Pulmonary artery endothelial cell (primary cell): Measurements from ENCODE around the gene PKP1. TPM values are rescaled to one million over a fixed set of nuclear protein-coding genes. Genes with fewer than 3 reads are reported as not detected.
A peak's percentile ranks its signal among the peaks of the same experiment; 100 is the strongest.

Source experiments
- DNase-seq: peaks from one replicate; pipeline ENCODE4 v3.0.0-alpha.2; 2011; ENCODE audit warnings: low read depth, low spot score
- total RNA-seq: library from RNA; depleted of rRNA; stranded (reverse); fragments of >200 nt; gene quantifications from 2 replicates; pipeline ENCODE4 v1.2.3, GENCODE V29; 2014

Gene PKP1
- total RNA-seq, 1 donor from 2014 or later: under 0.01 TPM

DNA sequence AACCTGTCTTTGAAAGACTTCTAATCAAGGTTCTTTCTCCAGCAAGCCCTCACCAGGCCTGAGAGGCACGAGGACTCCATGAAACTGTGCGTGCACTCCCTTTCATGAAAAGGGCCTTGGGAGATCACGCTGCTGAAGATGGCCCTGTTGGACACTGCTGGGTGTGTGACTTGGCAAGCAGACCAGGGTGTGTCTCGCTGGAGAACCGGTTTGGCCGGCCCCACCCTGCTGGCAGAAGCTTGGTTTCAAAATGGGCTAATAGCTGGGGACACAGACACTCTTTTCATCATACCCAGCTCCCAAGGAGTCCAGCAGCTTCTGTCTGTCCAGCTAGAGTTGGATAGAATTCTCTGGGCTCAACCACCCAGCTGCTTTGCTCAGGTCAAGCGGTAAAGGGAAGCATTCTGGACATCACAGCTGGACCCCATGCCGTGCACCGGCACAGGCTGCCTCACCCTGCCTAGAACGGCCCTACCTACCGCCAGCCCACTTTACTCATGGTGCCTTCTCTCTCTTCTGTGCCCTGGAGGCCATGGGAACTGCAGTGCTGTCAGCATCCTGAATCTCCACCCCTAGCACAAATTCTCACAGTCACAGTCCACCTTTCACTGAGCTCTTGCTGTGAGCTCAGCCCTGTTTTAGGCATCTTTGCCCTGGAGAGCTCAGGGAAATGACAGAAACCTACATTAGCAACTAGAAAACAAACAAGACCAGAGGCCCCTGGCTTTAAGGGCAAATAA, 24.6 kb downstream of the PKP1 start:
- DNase-seq: no peak

DNA sequence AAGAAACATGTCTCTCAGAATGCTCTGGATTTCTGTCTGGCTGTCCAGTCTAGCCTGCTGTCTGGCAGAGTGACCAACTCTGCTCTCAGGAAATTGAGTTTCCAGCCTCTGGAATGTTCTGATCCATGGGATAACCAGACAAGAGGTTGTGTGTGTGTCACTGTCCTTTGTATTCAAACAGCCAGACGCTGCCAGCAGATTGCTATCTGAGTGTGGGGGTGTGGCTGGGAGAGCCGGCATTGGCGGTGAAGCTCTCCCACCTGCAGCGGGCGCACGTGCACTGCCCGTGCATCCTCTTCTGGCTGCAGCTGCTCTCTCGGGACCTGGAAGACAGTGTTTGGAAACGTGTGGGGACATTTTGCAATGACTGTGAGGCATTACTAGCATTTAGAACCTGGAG, 26.1 kb downstream of the PKP1 start:
- DNase-seq: peak; percentile 19

DNA sequence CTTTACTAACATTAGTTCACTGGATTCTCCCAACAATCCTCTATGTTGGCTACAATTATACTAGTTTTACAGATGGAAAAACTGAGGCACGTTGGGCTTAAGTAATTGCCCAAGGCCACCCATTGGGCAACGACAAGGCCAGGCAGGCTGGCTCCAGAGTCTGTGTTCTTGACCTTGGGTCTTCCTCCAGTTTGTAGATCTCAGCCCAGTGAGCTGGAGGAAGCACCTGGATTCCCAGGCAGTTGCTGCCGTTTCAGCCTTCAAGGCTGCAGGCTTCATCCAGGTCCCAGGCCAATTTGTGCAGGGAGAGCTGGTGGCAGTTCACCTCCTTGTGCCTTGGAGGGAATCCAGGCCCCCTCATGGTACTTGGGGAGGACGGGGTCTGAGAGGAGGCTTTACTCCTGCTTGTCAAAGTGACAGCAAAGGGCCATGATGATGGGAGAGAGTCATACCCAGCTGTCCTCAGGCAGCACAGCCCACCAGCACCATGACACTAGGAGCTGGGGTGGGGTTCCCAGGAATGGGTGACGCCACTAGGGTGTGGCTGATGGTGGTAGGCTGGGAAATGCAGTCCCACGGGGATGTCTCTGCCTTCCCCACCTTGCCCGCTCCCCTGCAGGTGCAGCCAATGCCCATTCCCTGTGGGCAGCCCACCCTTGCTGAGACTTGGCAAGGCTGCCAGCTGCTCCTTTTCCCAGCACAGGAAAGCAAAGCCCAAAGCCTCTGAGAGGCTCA, 27.1 kb downstream of the PKP1 start:
- no peak for DNase-seq

DNA sequence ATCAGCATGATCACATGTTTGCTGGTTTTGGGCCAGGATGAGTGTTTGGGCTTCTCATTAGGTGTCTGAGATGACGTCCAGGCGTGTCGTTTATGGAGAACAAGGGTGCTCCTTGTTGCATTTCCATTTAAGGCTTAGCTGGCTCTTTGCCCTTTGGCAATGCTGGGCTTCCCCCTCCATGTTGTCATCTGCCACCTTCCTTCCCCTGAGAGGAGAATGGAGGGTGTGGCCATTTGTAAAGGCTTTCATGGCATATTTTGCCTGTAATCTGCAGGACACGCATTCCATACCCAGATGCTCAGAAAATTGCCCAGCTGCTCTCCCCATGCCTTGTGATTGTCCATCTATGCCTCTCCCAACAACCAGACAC, 27.7 kb downstream of the PKP1 start:
- DNase-seq: no peak

DNA sequence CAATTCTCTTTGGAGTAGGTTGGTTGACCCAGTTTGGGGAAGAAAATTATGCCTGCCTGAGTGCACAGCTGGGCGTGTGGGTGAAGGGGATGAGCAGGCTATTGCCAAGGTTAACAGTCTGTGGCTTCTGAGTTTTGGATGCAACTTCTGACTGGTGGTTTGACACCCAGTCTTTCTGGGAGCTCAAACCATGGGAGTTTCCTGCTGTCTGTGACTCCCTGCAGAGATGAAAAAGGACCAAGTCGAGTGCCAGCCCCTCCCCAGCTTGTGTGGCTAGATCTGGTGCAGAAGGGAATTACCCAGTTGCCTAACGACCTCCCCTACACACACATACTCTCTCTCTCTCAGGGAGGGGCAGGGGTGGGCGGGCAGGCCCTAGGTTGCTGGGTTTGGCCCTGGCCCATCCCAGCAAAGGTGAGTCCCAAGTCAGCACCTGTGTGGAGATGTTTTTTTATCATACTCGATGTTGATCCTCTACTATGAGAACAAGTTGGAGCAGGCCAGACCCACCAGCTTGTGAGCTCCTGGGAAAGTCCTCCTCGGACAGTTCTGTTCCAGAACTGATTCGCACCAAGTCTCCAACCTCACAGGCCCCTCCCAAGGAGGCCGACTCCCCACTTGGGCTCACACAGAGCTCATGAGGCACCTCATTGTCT, 28.2 kb downstream of the PKP1 start:
- no peak for DNase-seq

DNA sequence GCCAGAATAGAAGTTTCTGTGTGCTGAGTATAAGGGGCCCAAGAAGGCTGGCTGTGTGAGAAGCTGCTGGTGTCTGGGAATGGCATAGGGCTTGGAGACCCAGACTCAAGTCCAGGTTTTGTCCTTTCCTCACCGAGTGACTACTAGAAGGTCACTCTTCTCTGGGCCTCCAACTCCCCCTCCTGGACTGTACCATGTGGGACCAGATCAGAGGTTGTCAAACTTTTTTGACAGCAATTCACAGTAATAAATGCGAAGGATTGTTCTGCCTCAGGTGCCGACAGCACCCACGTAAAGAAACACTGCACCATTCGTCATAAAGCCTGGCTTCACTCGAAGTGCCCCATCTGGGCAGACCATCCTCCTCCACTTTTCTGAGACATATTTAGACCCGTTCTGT, 29.0 kb downstream of the PKP1 start:
- DNase-seq: no peak

DNA sequence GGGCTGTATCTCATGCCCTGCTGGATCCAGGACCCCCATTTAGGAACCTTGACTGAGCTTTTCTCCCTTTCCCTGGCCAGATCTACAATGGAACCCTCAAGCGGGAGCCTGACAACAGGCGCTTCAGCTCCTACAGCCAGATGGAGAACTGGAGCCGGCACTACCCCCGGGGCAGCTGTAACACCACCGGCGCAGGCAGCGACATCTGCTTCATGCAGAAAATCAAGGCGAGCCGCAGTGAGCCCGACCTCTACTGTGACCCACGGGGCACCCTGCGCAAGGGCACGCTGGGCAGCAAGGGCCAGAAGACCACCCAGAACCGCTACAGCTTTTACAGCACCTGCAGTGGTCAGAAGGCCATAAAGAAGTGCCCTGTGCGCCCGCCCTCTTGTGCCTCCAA, 29.8 kb downstream of the PKP1 start:
- DNase-seq: no peak

DNA sequence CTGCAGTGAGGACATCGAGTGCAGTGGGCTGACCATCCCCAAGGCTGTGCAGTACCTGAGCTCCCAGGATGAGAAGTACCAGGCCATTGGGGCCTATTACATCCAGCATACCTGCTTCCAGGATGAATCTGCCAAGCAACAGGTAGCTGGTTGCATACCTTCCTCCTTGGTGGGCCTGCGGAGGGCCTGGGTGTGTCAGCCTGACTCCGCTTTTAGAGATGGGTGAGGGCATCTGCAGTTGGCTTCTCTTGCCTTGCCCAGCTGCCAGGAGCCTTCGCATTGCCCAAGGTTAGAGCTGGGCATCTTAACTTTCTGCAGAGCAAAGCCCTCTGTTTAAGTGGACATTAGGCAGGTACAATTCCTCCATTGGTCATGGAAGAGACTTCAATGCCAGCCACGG, 33.2 kb downstream of the PKP1 start:
- no peak for DNase-seq

DNA sequence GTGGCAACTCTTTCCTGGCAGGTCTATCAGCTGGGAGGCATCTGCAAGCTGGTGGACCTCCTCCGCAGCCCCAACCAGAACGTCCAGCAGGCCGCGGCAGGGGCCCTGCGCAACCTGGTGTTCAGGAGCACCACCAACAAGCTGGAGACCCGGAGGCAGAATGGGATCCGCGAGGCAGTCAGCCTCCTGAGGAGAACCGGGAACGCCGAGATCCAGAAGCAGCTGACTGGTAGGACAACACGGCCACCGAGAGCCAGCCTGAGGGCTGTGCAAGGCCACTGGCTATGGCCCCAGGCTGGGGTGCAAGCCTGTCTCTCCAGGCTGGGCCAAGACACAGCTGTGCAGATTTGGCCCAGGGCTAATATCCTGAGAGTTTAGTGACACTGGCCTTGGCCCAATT, 34.2 kb downstream of the PKP1 start:
- no peak for DNase-seq

DNA sequence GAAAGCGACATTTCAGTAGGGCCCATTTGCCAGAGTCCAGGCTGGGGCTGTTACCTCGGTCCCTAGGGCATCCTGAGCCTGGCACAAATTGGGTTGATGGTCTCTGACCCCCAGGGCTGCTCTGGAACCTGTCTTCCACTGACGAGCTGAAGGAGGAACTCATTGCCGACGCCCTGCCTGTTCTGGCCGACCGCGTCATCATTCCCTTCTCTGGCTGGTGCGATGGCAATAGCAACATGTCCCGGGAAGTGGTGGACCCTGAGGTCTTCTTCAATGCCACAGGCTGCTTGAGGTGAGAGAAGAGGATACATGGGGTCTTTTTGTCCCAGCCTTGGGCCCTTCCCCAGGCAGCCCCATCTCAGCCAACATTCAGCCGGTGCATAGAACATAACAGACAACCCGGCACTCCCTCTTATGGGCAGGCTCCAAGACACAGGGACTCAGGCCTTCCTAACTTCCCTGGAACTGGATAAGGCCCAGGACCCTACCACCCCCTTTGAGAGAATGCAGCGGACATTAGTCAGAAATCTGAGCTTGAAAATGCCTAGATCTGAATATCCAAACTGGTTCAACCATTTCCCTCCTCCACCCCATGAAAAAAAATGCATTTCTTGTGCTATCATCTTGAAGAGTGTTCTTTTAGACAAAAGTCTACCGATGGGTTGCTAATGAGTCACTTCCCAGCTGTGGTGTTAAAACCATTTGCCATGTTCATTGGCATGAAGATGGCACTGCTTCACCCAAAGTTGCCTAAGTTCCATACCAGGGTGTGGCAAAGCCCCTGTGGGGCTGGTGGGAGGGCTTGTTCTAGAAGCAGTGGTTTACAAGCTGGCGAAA, 35.4 kb downstream of the PKP1 start:
- no peak for DNase-seq

DNA sequence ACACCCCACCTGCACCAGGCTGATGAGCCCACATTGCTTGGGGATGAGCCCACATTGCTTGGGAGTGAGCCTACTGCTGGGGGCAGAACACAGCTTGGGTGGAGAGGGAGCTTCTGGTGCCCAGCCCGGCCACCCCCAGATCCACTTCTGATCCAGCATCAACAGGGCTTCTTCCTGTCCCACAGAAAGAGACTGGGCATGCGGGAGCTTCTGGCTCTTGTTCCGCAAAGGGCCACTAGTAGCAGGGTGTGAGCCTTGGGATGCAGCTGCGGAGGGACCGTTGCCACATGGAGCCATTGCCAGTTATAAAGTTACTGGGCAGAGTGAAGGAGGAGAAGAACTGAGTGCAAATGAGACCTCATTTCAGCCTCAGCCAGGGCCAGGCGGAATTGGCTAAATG, 36.3 kb downstream of the PKP1 start:
- no peak for DNase-seq

DNA sequence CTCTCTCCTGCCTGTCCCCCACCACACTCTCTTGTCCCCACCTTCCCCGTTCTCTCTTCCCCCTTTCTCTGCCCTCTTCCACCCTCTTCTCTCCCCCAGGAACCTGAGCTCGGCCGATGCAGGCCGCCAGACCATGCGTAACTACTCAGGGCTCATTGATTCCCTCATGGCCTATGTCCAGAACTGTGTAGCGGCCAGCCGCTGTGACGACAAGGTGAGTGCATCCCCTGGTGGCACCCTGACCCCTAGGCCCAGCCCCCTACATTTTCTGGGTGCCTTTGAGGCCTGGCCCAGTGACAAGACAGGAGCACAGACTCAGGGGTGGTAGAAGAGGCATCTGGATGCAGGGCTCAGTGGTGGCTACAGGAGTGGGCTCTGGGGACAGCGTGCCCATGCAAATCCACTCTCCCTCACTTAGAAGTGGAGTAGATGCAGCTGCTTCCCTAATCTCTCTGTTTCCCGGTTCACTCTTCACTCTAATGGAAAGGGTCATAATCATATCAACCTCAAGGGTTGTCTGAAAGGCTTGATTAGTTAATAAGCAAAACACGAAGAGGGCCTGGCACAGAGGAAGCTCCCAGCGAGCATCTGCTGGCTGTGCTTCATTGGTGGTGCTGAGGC, 37.0 kb downstream of the PKP1 start:
- DNase-seq: no peak

DNA sequence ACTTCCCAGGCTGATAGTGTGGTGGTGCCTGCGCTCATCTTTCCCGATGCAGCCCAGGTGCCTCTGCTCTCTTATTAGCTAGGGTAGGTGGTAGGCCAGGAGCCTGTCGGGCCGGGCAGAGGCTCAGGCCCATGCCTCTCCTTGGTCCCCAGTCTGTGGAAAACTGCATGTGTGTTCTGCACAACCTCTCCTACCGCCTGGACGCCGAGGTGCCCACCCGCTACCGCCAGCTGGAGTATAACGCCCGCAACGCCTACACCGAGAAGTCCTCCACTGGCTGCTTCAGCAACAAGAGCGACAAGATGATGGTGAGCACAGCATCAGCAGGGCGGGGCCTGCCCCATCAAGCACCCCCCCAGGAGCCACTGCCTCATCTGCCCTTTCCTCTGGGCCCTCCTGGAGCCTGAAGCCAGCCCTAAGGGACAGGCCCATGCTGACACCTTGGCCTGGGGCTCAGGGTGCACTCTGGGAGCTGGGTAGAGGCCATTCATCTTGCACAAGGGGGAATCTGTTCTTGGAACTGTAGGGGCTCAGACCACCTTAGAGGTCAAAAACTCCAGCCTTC, 38.6 kb downstream of the PKP1 start:
- no peak for DNase-seq

DNA sequence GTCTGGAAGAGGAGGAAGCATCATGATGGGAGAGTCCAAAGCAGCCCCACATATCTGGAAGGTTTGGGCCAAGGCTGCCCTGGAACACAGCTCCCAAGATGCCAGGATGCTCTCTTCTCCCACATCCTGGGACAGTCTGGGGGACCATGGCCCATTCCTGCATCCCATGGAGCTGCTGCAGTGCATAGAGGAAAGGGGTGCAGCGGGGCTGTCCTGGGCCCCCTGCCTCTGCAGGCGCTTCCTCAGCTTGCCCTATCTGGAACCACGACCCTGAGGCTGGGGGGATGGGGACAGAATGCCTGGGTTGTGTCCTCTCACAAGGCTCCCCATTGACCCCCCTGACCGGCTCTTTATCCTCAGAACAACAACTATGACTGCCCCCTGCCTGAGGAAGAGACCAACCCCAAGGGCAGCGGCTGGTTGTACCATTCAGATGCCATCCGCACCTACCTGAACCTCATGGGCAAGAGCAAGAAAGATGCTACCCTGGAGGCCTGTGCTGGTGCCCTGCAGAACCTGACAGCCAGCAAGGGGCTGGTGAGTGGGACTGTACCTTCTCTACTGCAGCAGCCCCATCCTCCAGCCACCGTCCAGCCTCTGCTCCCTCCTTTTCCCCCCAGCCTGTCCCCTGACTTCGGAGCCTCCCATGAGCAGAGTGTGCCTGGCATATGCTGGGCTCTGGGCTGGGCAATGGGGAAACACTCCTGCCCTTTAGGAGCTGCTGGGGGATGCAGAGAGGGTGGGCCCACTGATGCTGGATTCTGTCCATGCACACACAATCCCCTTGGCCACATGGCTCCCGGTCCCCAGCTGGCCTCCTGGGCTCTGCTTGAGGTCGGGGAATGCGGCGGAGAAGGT, 39.6 kb downstream of the PKP1 start:
- no peak for DNase-seq

DNA sequence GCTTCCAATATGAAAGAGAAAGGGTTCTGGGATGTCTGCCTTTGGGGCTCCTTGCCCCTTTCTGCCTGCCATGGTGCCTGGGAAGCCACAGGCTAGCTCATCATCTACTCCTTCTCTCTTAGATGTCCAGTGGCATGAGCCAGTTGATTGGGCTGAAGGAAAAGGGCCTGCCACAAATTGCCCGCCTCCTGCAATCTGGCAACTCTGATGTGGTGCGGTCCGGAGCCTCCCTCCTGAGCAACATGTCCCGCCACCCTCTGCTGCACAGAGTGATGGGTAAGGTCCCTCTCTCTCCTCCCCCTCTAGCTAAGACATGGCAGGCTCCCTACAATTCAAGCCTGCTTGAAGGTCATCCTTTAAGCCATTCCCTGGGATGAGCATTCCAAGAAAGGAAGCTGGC, 41.0 kb downstream of the PKP1 start:
- no peak for DNase-seq

DNA sequence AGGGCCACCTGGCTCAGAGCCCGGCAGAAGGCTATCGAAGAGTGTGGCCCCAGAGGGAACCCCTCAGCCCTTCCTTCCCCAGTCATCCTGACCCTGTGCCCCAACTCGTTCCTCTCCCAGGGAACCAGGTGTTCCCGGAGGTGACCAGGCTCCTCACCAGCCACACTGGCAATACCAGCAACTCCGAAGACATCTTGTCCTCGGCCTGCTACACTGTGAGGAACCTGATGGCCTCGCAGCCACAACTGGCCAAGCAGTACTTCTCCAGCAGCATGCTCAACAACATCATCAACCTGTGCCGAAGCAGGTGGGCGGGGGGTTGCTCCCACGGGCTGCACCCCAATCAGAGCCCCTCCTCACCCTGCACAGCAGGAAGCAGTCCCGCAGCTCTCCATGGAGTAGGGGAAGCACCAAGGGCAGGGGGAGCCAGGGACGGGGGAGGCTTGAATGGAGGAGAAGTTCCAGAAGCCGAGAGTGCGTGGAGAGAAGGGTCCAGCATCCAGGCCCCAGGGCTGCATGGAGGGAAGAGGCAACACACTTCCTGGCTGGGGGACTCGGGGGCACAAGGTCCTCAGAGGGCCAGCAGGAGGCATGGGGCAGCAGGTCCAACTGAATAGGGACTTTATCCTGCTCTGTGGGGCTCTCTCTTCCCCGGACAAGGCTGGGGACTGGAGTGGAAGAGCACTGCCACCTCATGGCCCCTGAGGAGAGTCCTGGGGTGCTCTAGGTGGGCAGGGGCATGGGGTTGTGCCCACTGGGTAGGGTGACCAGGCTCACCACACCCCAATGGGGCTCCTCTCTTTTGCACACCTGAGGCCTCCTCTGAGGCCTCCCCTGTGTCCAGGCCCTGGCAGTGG, 41.7 kb downstream of the PKP1 start:
- DNase-seq: no peak

DNA sequence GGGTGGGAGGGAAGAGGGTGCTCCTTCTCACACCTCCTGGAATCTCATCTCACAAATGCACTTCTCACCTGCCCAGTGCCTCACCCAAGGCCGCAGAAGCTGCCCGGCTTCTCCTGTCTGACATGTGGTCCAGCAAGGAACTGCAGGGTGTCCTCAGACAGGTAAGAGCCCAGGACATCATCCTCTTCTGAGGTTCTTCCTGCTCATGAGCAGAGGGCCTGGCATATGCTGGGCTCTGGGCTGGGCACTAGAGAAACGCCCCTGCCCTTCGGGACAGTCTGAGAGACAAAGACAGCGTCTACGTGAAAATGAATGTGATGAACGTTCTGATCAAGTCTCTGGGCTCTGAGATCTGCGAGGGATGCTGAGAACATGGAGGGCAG, 42.4 kb downstream of the PKP1 start:
- no peak for DNase-seq

DNA sequence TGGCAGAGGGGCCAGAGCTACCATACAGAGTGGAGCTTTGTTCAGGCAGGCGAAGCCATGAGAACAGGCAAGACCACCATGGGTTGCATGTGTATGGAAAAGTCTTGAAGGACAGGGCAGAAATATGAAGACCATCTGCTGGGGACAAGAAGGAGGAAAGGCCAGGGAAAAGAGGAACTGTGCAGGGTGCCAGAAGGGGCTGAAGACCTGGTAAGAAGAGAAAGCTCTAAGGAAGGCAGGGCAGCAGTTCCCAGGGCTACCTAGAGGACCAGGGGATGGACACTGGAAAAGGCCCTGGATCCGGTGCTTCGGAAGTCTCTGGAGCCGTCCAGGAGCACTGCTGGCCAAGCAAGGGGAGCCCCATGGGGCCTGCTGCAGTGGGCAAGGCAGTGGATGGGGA, 43.4 kb downstream of the PKP1 start:
- no peak for DNase-seq

DNA sequence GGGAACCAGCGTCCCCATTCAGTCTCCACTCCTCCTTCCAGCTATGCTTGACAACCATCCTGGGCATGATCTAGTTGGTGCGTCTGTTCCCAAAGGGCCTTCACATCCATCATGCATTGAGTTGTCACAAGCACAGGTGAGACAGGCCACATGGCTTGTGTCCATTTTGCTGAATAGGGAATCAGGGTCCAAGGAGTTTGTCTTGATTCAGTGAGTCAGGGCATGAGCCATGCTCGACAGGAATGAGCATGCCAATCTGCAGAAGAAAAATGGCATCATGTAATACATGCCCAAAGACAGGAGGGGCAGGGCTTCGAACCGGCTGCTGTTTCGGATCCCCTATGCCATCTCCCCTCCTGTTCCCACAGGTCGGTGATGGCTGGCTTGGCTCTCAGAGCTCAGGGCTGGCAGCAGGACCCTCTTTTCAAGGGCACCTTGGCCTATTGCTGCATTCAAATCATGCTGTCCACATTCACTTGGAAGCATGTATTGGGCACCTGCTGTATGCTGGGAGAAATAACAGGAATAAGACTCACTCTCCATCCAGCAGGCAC, 44.5 kb downstream of the PKP1 start:
- DNase-seq: no peak
